ENCODE measurements around the gene RAB11FIP3.

The RAB11FIP3 gene

DNA sequence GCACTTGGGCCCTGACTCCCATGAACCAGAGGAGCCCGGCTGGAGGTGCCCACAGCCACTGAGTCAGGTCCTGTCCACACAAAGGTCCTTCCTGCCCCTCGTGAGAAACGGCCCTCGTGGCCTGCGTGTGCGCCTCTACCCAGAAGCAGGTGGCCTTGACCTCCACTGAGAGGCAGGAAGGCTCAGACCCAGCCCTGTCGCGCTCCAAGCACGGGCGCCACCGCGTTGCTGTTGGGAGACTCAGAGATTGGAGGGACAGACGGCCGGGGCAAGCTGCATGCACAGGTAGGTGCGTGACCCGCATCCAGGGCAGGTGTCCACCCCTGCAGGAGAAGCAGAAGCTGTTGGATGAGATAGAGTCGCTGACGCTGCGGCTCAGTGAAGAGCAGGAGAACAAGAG is 94.0 kb downstream of the RAB11FIP3 start:
- Histone ChIP-seq H3K9ac (ENCODE audit: low read length) (no peak overlapping the region), H4K20me1 (ENCODE audit: insufficient read depth, low read length) (no peaks in the 10 kb centered on the region)

GRCh38 chr16:519841-520687 is 94.6 kb downstream of the RAB11FIP3 start:
- no peak for DNase-seq
- Histone ChIP-seq H3K36me3 (replicated peaks; ENCODE audit: insufficient read depth, low read length) (no peaks in the 10 kb centered on the region), H3K27ac (ENCODE audit: low read length) (no peak overlapping the region), H2AFZ (ENCODE audit: low read length) (no peak overlapping the region), H3F3A (ENCODE audit: insufficient read depth, low read length) (no peaks in the 10 kb centered on the region), H3K9me2 (replicated peaks; ENCODE audit: insufficient read depth, low read length) (no peaks in the 10 kb centered on the region), H3K9me3 (replicated peaks; ENCODE audit: insufficient read depth, low read length) (no peaks in the 10 kb centered on the region), H3K79me2 (ENCODE audit: low read length) (peaks cover under 1% of the 10 kb centered on the region; the same call in 1 of the 2 replicates), H3K9ac (ENCODE audit: low read length) (no peak overlapping the region), H4K20me1 (ENCODE audit: insufficient read depth, low read length) (no peaks in the 10 kb centered on the region), H3K4me2 (ENCODE audit: low read depth, low read length) (no peak overlapping the region), H3K4me3 (ENCODE audit: low read length) (no peak overlapping the region), H3K4me1 (ENCODE audit: low read length) (no peaks in the 10 kb centered on the region), H3K27me3 (replicated peaks; ENCODE audit: insufficient read depth, low read length) (no peaks in the 10 kb centered on the region)
- TF ChIP-seq EZH2 (optimal IDR thresholded peaks at IDR 0.05; ENCODE audit: low read depth, low read length) (no peak), EZH2phosphoT487 (IDR thresholded peaks at IDR 0.05; ENCODE audit: low read length) (no peak)
- TF ChIP-seq, protein P1, sequence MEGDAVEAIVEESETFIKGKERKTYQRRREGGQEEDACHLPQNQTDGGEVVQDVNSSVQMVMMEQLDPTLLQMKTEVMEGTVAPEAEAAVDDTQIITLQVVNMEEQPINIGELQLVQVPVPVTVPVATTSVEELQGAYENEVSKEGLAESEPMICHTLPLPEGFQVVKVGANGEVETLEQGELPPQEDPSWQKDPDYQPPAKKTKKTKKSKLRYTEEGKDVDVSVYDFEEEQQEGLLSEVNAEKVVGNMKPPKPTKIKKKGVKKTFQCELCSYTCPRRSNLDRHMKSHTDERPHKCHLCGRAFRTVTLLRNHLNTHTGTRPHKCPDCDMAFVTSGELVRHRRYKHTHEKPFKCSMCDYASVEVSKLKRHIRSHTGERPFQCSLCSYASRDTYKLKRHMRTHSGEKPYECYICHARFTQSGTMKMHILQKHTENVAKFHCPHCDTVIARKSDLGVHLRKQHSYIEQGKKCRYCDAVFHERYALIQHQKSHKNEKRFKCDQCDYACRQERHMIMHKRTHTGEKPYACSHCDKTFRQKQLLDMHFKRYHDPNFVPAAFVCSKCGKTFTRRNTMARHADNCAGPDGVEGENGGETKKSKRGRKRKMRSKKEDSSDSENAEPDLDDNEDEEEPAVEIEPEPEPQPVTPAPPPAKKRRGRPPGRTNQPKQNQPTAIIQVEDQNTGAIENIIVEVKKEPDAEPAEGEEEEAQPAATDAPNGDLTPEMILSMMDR (IDR thresholded peaks at IDR 0.05; ENCODE audit: low read length): no peak

More for the DNA sequence above, 94.0 kb downstream of the RAB11FIP3 start:
- H3F3A ChIP-seq (ENCODE audit: insufficient read depth, low read length): no peaks in the 10 kb centered on the region
- H3K9me2 ChIP-seq (replicated peaks; ENCODE audit: insufficient read depth, low read length): no peaks in the 10 kb centered on the region
- H3K4me2 ChIP-seq (ENCODE audit: low read depth, low read length): no peak overlapping the region
- TF ChIP-seq EZH2 (optimal IDR thresholded peaks at IDR 0.05; ENCODE audit: low read depth, low read length) (no peak), EZH2phosphoT487 (IDR thresholded peaks at IDR 0.05; ENCODE audit: low read length) (no peak)
- TF ChIP-seq, protein P1 (IDR thresholded peaks at IDR 0.05; ENCODE audit: low read length): no peak
- H3K4me3 ChIP-seq (ENCODE audit: low read length): no peak overlapping the region
- no peaks in the 10 kb centered on the region for H3K27me3 ChIP-seq (replicated peaks; ENCODE audit: insufficient read depth, low read length)
- H3K27ac ChIP-seq (ENCODE audit: low read length): no peak overlapping the region
- H3K36me3 ChIP-seq (replicated peaks; ENCODE audit: insufficient read depth, low read length): no peaks in the 10 kb centered on the region
- no peaks in the 10 kb centered on the region for H3K9me3 ChIP-seq (replicated peaks; ENCODE audit: insufficient read depth, low read length)
- no peaks in the 10 kb centered on the region for H3K79me2 ChIP-seq (ENCODE audit: low read length)
- DNase-seq: no peak
- H2AFZ ChIP-seq (ENCODE audit: low read length): no peak overlapping the region
- no peaks in the 10 kb centered on the region for H3K4me1 ChIP-seq (ENCODE audit: low read length)

GRCh38 chr16:520847-521246 is 95.4 kb downstream of the RAB11FIP3 start:
- TF ChIP-seq, protein P1 (IDR thresholded peaks at IDR 0.05; ENCODE audit: low read length): no peak
- TF ChIP-seq EZH2 (optimal IDR thresholded peaks at IDR 0.05; ENCODE audit: low read depth, low read length): no peak
- no peak for TF ChIP-seq EZH2phosphoT487 (IDR thresholded peaks at IDR 0.05; ENCODE audit: low read length)
- no peak for DNase-seq
- H3F3A ChIP-seq (ENCODE audit: insufficient read depth, low read length): no peaks in the 10 kb centered on the region
- peaks cover 9% of the 10 kb centered on the region for H3K79me2 ChIP-seq (ENCODE audit: low read length)
- no peaks in the 10 kb centered on the region for H4K20me1 ChIP-seq (ENCODE audit: insufficient read depth, low read length)
- H3K4me1 ChIP-seq (ENCODE audit: low read length): no peaks in the 10 kb centered on the region
- H3K9ac ChIP-seq (ENCODE audit: low read length): no peak overlapping the region
- H2AFZ ChIP-seq (ENCODE audit: low read length): no peak overlapping the region
- no peaks in the 10 kb centered on the region for H3K9me2 ChIP-seq (replicated peaks; ENCODE audit: insufficient read depth, low read length)
- H3K9me3 ChIP-seq (replicated peaks; ENCODE audit: insufficient read depth, low read length): no peaks in the 10 kb centered on the region
- no peak overlapping the region for H3K27ac ChIP-seq (ENCODE audit: low read length)
- H3K4me2 ChIP-seq (ENCODE audit: low read depth, low read length): no peak overlapping the region
- no peak overlapping the region for H3K4me3 ChIP-seq (ENCODE audit: low read length)
- H3K36me3 ChIP-seq (replicated peaks; ENCODE audit: insufficient read depth, low read length): no peaks in the 10 kb centered on the region
- H3K27me3 ChIP-seq (replicated peaks; ENCODE audit: insufficient read depth, low read length): no peaks in the 10 kb centered on the region
